Panc1 (cell line): ENCODE results near the gene EXOC3L4. TPM values are rescaled to one million over a fixed set of nuclear protein-coding genes. Genes with fewer than 3 reads are reported as not detected.
A peak's percentile ranks its signal among the peaks of the same experiment; 100 is the strongest.

Experiments used
- ATAC-seq: fragments of 200-7000 bp; cut with Tn5 transposase; 2 replicates; pipeline ENCODE4 v1.9.1; 2020; ENCODE audit warnings: mild to moderate bottlenecking, moderate library complexity
- BruUV-seq: library from RNA; stranded (reverse); fragments of 400-500 nt; replicated peaks from 2 replicates; lab custom pipeline; 2021; lab: Mats Ljungman, UMichigan
- CTCF ChIA-PET: fragments of 300-600 bp; sonication (Branson Sonifier 250); formaldehyde crosslinking; loops from one replicate; lab custom pipeline; 2022; ENCODE audit warnings: antibody characterized with exemption; lab: Charles Lee
- POLR2A ChIA-PET: fragments of 300-600 bp; sonication (Branson Sonifier 250); formaldehyde crosslinking; loops from one replicate; lab custom pipeline; 2022; ENCODE audit warnings: antibody characterized with exemption; lab: Charles Lee
- DNase-seq: peaks from one replicate; pipeline ENCODE4 v3.0.0-alpha.2; 2010; ENCODE audit warnings: low read depth, low spot score
- H3K27ac ChIP-seq: 2 replicates; pipeline ENCODE4 v1.5.1; 2011; ENCODE audit warnings: mild to moderate bottlenecking, low read length, inconsistent platforms
- H3K27me3 ChIP-seq: fragments of 200-500 bp; sonication (Bioruptor generic); 2 replicates; pipeline ENCODE4 v1.6.0; 2014; ENCODE audit warnings: low read length, inconsistent platforms; ENCODE audit not compliant: control insufficient read depth, insufficient read depth
- H3K36me3 ChIP-seq: fragments of 200-500 bp; sonication (Bioruptor generic); 2 replicates; pipeline ENCODE4 v1.5.1; 2014; ENCODE audit warnings: inconsistent platforms, mild to moderate bottlenecking, low read length, moderate library complexity; ENCODE audit not compliant: control insufficient read depth, insufficient read depth
- H3K4me1 ChIP-seq: 2 replicates; pipeline ENCODE4 v1.5.1; 2011; ENCODE audit warnings: inconsistent platforms, mild to moderate bottlenecking, low read length, moderate library complexity; ENCODE audit not compliant: control insufficient read depth, insufficient read depth
- H3K4me3 ChIP-seq, 2 experiments: 2 replicates each; pipeline ENCODE4 v1.5.1; 2011 to 2012; ENCODE audit warnings: low read depth in 2 of 2, low read length in 2 of 2, mild to moderate bottlenecking in 2 of 2, inconsistent platforms in 1 of 2, moderate library complexity in 1 of 2
- H3K9me3 ChIP-seq: fragments of 200-500 bp; sonication (Bioruptor generic); 2 replicates; pipeline ENCODE4 v1.5.1; 2014; ENCODE audit warnings: low read depth, mild to moderate bottlenecking, inconsistent platforms, low read length, moderate library complexity; ENCODE audit not compliant: control insufficient read depth, insufficient read depth
- POLR2AphosphoS5 ChIP-seq: IDR thresholded peaks from 2 replicates; pipeline ENCODE4 v1.6.1; 2012; ENCODE audit warnings: mild to moderate bottlenecking, low read depth, low read length, moderate library complexity
- SIN3A ChIP-seq: IDR thresholded peaks from 2 replicates; pipeline ENCODE4 v1.6.1; 2012; ENCODE audit warnings: low read depth, mild to moderate bottlenecking, low read length, moderate library complexity, borderline replicate concordance; ENCODE audit not compliant: insufficient read depth
- TCF7L2 ChIP-seq: IDR thresholded peaks from 2 replicates; pipeline ENCODE4 v1.6.1; 2011; ENCODE audit warnings: mild to moderate bottlenecking, low read depth, low read length, inconsistent platforms
- in situ Hi-C: cut with HindIII; loops from 2 replicates; pipeline ENCODE4 v1.10.0; 2016; ENCODE audit warnings: low sequenced_read_pairs, low pct_unique_long_range_greater_than_20kb
- intact Hi-C: fragments of 100-400 bp; cut with micrococcal nuclease; formaldehyde crosslinking; loops from one replicate; pipeline ENCODE4 v1.10.0; 2022; ENCODE audit not compliant: unreplicated experiment
- total RNA-seq: library from RNA; stranded (reverse); gene quantifications from one replicate; pipeline ENCODE4 v1.2.1, GENCODE V29; 2021; ENCODE audit not compliant: unreplicated experiment
- TF ChIP-seq, protein P1 (sequence below), 2 experiments: IDR thresholded peaks; 2 replicates each; pipeline ENCODE4 v1.6.1; 2011 to 2012; ENCODE audit warnings: low read depth in 2 of 2, control low read depth in 1 of 2, low read length in 1 of 2, mild to moderate bottlenecking in 1 of 2, moderate library complexity in 1 of 2; ENCODE audit not compliant: insufficient read depth in 1 of 2
- TF ChIP-seq, protein P2 (sequence below): fragments of 450-650 bp; IDR thresholded peaks from 2 replicates; pipeline ENCODE4 v1.5.1; 2017; ENCODE audit warnings: mild to moderate bottlenecking

The EXOC3L4 gene
- total RNA-seq, 1 experiment from 2014 or later = 2.6 TPM

DNA sequence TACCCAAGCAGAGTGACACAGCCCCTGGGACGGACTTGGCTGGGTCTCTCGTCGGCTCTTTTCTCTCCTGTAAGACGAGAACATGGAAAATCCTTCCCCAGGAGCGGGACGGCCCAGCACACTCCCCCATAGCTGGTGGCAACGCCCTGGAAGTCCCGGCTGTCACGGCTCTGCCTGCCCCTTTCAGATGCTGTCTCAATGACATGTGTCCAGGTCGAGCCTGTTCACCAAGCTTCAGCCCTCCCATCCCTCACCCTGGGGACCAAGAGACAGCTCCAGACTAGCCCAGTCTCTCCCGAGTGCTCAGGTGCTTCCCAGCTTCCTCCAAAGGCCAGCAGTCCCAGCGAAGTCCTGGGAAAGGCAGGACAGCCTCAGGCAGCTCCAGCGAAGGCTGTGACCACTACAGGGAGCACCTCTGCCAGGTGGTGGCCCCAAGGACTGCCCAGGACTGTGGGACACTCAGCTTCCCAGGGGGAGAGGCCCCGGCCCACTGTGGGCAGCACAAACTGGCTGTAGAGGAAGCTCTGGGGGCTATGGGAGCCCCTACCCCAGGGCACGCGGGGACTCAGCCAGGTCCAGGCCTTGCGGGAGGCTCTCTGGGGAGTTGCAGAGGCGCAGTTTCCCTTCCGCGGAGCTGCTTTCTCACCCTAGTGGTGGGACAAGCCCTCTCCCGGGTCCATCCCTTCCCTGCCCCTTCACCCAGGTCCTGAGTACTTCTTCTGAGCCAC is 62.3 kb downstream of the EXOC3L4 start:
- ATAC-seq (peak; percentile 68), DNase-seq (no peak)
- in situ Hi-C loops = no loop called here
- intact Hi-C loops = no loop called here
- H3K36me3 ChIP-seq = no peaks in the 10 kb centered on the region
- H3K27ac ChIP-seq = 0 out of 2 replicates have a peak overlapping the region, but pooled peaks have one; percentile 17
- H3K4me3 ChIP-seq = no peak overlapping the region
- CTCF ChIA-PET = no interaction called here
- no peaks in the 10 kb centered on the region for H3K27me3 ChIP-seq
- TF ChIP-seq, protein P1, sequence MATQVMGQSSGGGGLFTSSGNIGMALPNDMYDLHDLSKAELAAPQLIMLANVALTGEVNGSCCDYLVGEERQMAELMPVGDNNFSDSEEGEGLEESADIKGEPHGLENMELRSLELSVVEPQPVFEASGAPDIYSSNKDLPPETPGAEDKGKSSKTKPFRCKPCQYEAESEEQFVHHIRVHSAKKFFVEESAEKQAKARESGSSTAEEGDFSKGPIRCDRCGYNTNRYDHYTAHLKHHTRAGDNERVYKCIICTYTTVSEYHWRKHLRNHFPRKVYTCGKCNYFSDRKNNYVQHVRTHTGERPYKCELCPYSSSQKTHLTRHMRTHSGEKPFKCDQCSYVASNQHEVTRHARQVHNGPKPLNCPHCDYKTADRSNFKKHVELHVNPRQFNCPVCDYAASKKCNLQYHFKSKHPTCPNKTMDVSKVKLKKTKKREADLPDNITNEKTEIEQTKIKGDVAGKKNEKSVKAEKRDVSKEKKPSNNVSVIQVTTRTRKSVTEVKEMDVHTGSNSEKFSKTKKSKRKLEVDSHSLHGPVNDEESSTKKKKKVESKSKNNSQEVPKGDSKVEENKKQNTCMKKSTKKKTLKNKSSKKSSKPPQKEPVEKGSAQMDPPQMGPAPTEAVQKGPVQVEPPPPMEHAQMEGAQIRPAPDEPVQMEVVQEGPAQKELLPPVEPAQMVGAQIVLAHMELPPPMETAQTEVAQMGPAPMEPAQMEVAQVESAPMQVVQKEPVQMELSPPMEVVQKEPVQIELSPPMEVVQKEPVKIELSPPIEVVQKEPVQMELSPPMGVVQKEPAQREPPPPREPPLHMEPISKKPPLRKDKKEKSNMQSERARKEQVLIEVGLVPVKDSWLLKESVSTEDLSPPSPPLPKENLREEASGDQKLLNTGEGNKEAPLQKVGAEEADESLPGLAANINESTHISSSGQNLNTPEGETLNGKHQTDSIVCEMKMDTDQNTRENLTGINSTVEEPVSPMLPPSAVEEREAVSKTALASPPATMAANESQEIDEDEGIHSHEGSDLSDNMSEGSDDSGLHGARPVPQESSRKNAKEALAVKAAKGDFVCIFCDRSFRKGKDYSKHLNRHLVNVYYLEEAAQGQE (IDR thresholded peaks at IDR 0.05; ENCODE audit: insufficient read depth in 1 of 2, low read depth in 2 of 2, low read length in 1 of 2) = no peak
- TF ChIP-seq POLR2AphosphoS5 = no peak
- TF ChIP-seq SIN3A = no peak
- TF ChIP-seq, protein P2, sequence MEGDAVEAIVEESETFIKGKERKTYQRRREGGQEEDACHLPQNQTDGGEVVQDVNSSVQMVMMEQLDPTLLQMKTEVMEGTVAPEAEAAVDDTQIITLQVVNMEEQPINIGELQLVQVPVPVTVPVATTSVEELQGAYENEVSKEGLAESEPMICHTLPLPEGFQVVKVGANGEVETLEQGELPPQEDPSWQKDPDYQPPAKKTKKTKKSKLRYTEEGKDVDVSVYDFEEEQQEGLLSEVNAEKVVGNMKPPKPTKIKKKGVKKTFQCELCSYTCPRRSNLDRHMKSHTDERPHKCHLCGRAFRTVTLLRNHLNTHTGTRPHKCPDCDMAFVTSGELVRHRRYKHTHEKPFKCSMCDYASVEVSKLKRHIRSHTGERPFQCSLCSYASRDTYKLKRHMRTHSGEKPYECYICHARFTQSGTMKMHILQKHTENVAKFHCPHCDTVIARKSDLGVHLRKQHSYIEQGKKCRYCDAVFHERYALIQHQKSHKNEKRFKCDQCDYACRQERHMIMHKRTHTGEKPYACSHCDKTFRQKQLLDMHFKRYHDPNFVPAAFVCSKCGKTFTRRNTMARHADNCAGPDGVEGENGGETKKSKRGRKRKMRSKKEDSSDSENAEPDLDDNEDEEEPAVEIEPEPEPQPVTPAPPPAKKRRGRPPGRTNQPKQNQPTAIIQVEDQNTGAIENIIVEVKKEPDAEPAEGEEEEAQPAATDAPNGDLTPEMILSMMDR = no peak
- TF ChIP-seq TCF7L2 = no peak
- no peaks in the 10 kb centered on the region for H3K9me3 ChIP-seq
- BruUV-seq = no TSS peak
- POLR2A ChIA-PET = no interaction called here
- H3K4me1 ChIP-seq = peaks cover 17% of the 10 kb centered on the region

DNA sequence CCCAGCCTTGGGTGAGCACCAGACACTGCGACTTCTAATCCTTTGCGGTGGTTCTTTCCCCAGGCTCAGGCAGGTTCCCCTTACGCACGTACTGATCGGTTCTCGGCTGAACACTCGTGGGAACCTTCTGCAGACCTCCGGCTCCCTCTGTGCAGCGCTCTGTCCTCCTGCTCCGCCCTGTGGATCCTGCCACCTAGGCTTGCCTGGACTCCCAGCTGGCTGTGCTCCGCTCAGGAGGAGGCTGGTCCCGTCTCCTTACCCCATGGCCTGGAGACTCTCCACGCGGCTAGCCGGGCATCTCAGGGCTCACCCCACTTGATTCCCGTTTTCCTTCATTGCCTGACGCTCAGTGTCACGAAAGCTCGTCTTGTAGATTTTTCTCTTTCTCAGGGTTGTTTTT is 63.4 kb downstream of the EXOC3L4 start:
- Histone ChIP-seq H3K36me3 (no peaks in the 10 kb centered on the region), H3K27ac (no peak overlapping the region), H3K4me1 (peaks cover 17% of the 10 kb centered on the region), H3K4me3 (no peak overlapping the region), H3K9me3 (no peaks in the 10 kb centered on the region), H3K27me3 (no peaks in the 10 kb centered on the region)
- no peak for ATAC-seq
- in situ Hi-C loops = no loop called here
- intact Hi-C loops = no loop called here
- BruUV-seq = no TSS peak
- TF ChIP-seq, protein P2 = no peak
- TF ChIP-seq TCF7L2 (no peak), SIN3A (no peak), POLR2AphosphoS5 (no peak)
- TF ChIP-seq, protein P1 (IDR thresholded peaks at IDR 0.05; ENCODE audit: insufficient read depth in 1 of 2, low read depth in 2 of 2, low read length in 1 of 2) = no peak
- ChIA-PET POLR2A (no interaction called here), CTCF (no interaction called here)
- DNase-seq = no peak
